ACC112 (cell line): ENCODE data around the gene TNRC18.
"Not testable (repeated sequence)": the region's sequence is repeated elsewhere in the genome, so short reads cannot be mapped to it uniquely, and the experiment has no call there.

ENCODE experiments used
- H2AFZ ChIP-seq: fragments of 200-600 bp; sonication (generic); one replicate; pipeline ENCODE4 v1.6.0; 2017; ENCODE audit warnings: antibody characterized with exemption, low read length; ENCODE audit not compliant: unreplicated experiment
- H3K27ac ChIP-seq: fragments of 200-600 bp; sonication (generic); 2 replicates; pipeline ENCODE4 v1.5.1; 2014; ENCODE audit warnings: low read depth, mild to moderate bottlenecking, antibody characterized with exemption, low read length, moderate library complexity
- H3K27me3 ChIP-seq: fragments of 200-600 bp; sonication (generic); 2 replicates; pipeline ENCODE4 v1.6.1; 2014; ENCODE audit warnings: mild to moderate bottlenecking, antibody characterized with exemption, low read length, moderate library complexity, mixed read lengths; ENCODE audit not compliant: insufficient read depth
- H3K36me3 ChIP-seq: fragments of 200-600 bp; sonication (generic); 2 replicates; pipeline ENCODE4 v1.6.1; 2016; ENCODE audit warnings: mild to moderate bottlenecking, antibody characterized with exemption, low read length, moderate library complexity, mixed read lengths; ENCODE audit not compliant: insufficient read depth
- H3K4me1 ChIP-seq: fragments of 200-600 bp; sonication (generic); one replicate; pipeline ENCODE4 v1.6.1; 2016; ENCODE audit warnings: low read length, mixed read lengths; ENCODE audit not compliant: insufficient read depth, unreplicated experiment, control insufficient read depth
- H3K4me3 ChIP-seq: fragments of 200-600 bp; sonication (generic); 2 replicates; pipeline ENCODE4 v1.5.1; 2014; ENCODE audit warnings: mild to moderate bottlenecking, low read depth, low read length
- H3K79me2 ChIP-seq: fragments of 200-600 bp; sonication (generic); one replicate; pipeline ENCODE4 v1.6.0; 2016; ENCODE audit warnings: low read length; ENCODE audit not compliant: control insufficient read depth, unreplicated experiment, insufficient read depth

The TNRC18 gene

GRCh38 chr7:5332579-5332978, 91.1 kb downstream of the TNRC18 start:
- H3K27ac ChIP-seq = no peak overlapping the region
- no peaks in the 10 kb centered on the region for H3K4me1 ChIP-seq
- no peaks in the 10 kb centered on the region for H3K27me3 ChIP-seq
- no peak overlapping the region for H3K4me3 ChIP-seq
- peaks cover 8% of the 10 kb centered on the region for H3K79me2 ChIP-seq
- no peak overlapping the region for H2AFZ ChIP-seq
- H3K36me3 ChIP-seq = peaks cover 14% of the 10 kb centered on the region

- Histone ChIP-seq H3K27ac (no peak overlapping the region), H3K27me3 (no peaks in the 10 kb centered on the region), H3K4me3 (no peak overlapping the region), H2AFZ (no peak overlapping the region), H3K79me2 (peaks cover 5% of the 10 kb centered on the region), H3K36me3 (peaks cover 8% of the 10 kb centered on the region; the same call in 1 of the 2 replicates), H3K4me1 (no peaks in the 10 kb centered on the region)
Observed at GRCh38 chr7:5330288-5330687, 93.3 kb downstream of the TNRC18 start.

GRCh38 chr7:5324961-5325360, 98.7 kb downstream of the TNRC18 start:
- Histone ChIP-seq H3K36me3 (peaks cover 24% of the 10 kb centered on the region), H2AFZ (no peak overlapping the region), H3K4me1 (no peaks in the 10 kb centered on the region), H3K27ac (no peak overlapping the region), H3K4me3 (no peak overlapping the region), H3K79me2 (no peaks in the 10 kb centered on the region), H3K27me3 (no peaks in the 10 kb centered on the region)

GRCh38 chr7:5323800-5324781, 99.5 kb downstream of the TNRC18 start:
- not testable (repeated sequence) for H2AFZ ChIP-seq, H3K27ac ChIP-seq, H3K27me3 ChIP-seq, H3K4me1 ChIP-seq, H3K4me3 ChIP-seq, H3K79me2 ChIP-seq
- peaks cover 30% of the 10 kb centered on the region for H3K36me3 ChIP-seq

GRCh38 chr7:5322621-5323410, 100.8 kb downstream of the TNRC18 start:
- no peak overlapping the region for H2AFZ ChIP-seq
- no peak overlapping the region for H3K27ac ChIP-seq
- H3K4me1 ChIP-seq = no peaks in the 10 kb centered on the region
- peaks cover 40% of the 10 kb centered on the region for H3K36me3 ChIP-seq
- H3K27me3 ChIP-seq = no peaks in the 10 kb centered on the region
- no peaks in the 10 kb centered on the region for H3K79me2 ChIP-seq
- no peak overlapping the region for H3K4me3 ChIP-seq

GRCh38 chr7:5320802-5321396, 102.7 kb downstream of the TNRC18 start:
- H3K27ac ChIP-seq = no peak overlapping the region
- H3K4me1 ChIP-seq = no peaks in the 10 kb centered on the region
- H3K36me3 ChIP-seq = peaks cover 37% of the 10 kb centered on the region
- H2AFZ ChIP-seq = no peak overlapping the region
- H3K27me3 ChIP-seq = no peaks in the 10 kb centered on the region
- no peak overlapping the region for H3K4me3 ChIP-seq
- no peaks in the 10 kb centered on the region for H3K79me2 ChIP-seq

GRCh38 chr7:5320391-5320790, 103.2 kb downstream of the TNRC18 start:
- no peak overlapping the region for H3K4me3 ChIP-seq
- no peaks in the 10 kb centered on the region for H3K79me2 ChIP-seq
- no peaks in the 10 kb centered on the region for H3K27me3 ChIP-seq
- no peak overlapping the region for H2AFZ ChIP-seq
- no peak overlapping the region for H3K27ac ChIP-seq
- H3K36me3 ChIP-seq = peaks cover 37% of the 10 kb centered on the region
- no peaks in the 10 kb centered on the region for H3K4me1 ChIP-seq

- H3K4me1 ChIP-seq, H3K79me2 ChIP-seq, H3K27me3 ChIP-seq, H2AFZ ChIP-seq, H3K27ac ChIP-seq, H3K4me3 ChIP-seq: not testable (repeated sequence)
- peaks cover 36% of the 10 kb centered on the region for H3K36me3 ChIP-seq
Observed at GRCh38 chr7:5318613-5319012, 105.0 kb downstream of the TNRC18 start.

- no peak overlapping the region for H3K4me3 ChIP-seq
- no peaks in the 10 kb centered on the region for H3K79me2 ChIP-seq
- H3K27me3 ChIP-seq = no peaks in the 10 kb centered on the region
- H3K27ac ChIP-seq = no peak overlapping the region
- H3K4me1 ChIP-seq = no peaks in the 10 kb centered on the region
- no peak overlapping the region for H2AFZ ChIP-seq
- H3K36me3 ChIP-seq = peaks cover 27% of the 10 kb centered on the region
Observed at GRCh38 chr7:5315761-5316160, 107.9 kb downstream of the TNRC18 start.

- no peak overlapping the region for H2AFZ ChIP-seq
Observed at GRCh38 chr7:5314864-5315263, 108.8 kb downstream of the TNRC18 start.

More at GRCh38 chr7:5314864-5315263, 108.8 kb downstream of the TNRC18 start:
- Histone ChIP-seq H3K79me2 (no peaks in the 10 kb centered on the region), H3K4me1 (no peaks in the 10 kb centered on the region), H3K4me3 (no peak overlapping the region), H3K27me3 (no peaks in the 10 kb centered on the region), H3K27ac (no peak overlapping the region), H3K36me3 (peaks cover 19% of the 10 kb centered on the region)
